Stimulated activated CD4-positive, alpha-beta T cell treated with anti-CD3 and anti-CD28 coated beads, Interleukin-4, amount 100 ng/mL, for 24 hours (primary cell): Measurements from ENCODE around the gene COL18A1.
"Not testable (repeated sequence)": the region's sequence is repeated elsewhere in the genome, so short reads cannot be mapped to it uniquely, and the experiment has no call there.

Experiments
- DNase-seq: peaks from one replicate; pipeline ENCODE4 v3.0.0-alpha.2; 2020

COL18A1 gene

GRCh38 chr21:45525153-45525909, 120.4 kb downstream of the COL18A1 start:
- DNase-seq: no peak

GRCh38 chr21:45525910-45526306, 120.9 kb downstream of the COL18A1 start:
- DNase-seq: no peak

GRCh38 chr21:45527151-45527999, 122.4 kb downstream of the COL18A1 start:
- not testable (repeated sequence) for DNase-seq

- DNase-seq: no peak
Observed at GRCh38 chr21:45528028-45528705, 123.2 kb downstream of the COL18A1 start.

GRCh38 chr21:45528981-45529784, 124.2 kb downstream of the COL18A1 start:
- no peak for DNase-seq

- no peak for DNase-seq
Observed at GRCh38 chr21:45529785-45530422, 124.9 kb downstream of the COL18A1 start.

GRCh38 chr21:45530423-45531113, 125.6 kb downstream of the COL18A1 start:
- no peak for DNase-seq

- DNase-seq: not testable (repeated sequence)
Observed at GRCh38 chr21:45531114-45531392, 126.1 kb downstream of the COL18A1 start.

- DNase-seq: no peak
Observed at GRCh38 chr21:45531393-45532215, 126.6 kb downstream of the COL18A1 start.

- DNase-seq: no peak
Observed at GRCh38 chr21:45532826-45533360, 127.9 kb downstream of the COL18A1 start.

- no peak for DNase-seq
Observed at GRCh38 chr21:45533361-45533845, 128.4 kb downstream of the COL18A1 start.

GRCh38 chr21:45533846-45534635, 129.1 kb downstream of the COL18A1 start:
- no peak for DNase-seq

- no peak for DNase-seq
Observed at GRCh38 chr21:45534636-45535331, 129.8 kb downstream of the COL18A1 start.

GRCh38 chr21:45535341-45536081, 130.5 kb downstream of the COL18A1 start:
- no peak for DNase-seq

- DNase-seq: no peak
Observed at GRCh38 chr21:45536301-45537081, 131.5 kb downstream of the COL18A1 start.

GRCh38 chr21:45537111-45537745, 132.3 kb downstream of the COL18A1 start:
- DNase-seq: no peak
